Measurements from ENCODE around the gene FNDC11. TPM values are rescaled to one million over a fixed set of nuclear protein-coding genes. Genes with fewer than 3 reads are reported as not detected.

Gene FNDC11
- total RNA-seq, 1 experiment from 2014 or later, result 2.5 TPM

- H3K27me3 Mint-ChIP-seq (ENCODE audit: low read depth), result no peaks in the 10 kb centered on the region
- Histone ChIP-seq H3K14ac (ENCODE audit: insufficient read depth, low read length) (no peak overlapping the region; the same call in 1 of the 2 replicates), H2BK20ac (ENCODE audit: low read depth, low read length, poor library complexity, severe bottlenecking) (no peak overlapping the region), H3K23me2 (ENCODE audit: insufficient read length, low read depth, low read length, poor library complexity, severe bottlenecking) (no peaks in the 10 kb centered on the region), H3K23ac (ENCODE audit: insufficient read length, low read depth, low read length) (no peak overlapping the region), H3K4ac (ENCODE audit: low read depth, low read length) (no peak overlapping the region), H2BK5ac (ENCODE audit: insufficient read length, low read length) (no peak overlapping the region), H3K27me3 (ENCODE audit: insufficient read depth, low read length) (no peaks in the 10 kb centered on the region), H3K4me2 (ENCODE audit: insufficient read depth, insufficient read length, low read length) (no peak overlapping the region), H2BK120ac (ENCODE audit: low read depth, low read length, poor library complexity, severe bottlenecking) (no peak overlapping the region), H4K8ac (replicated peaks; ENCODE audit: insufficient read length, low read depth, low read length) (no peak overlapping the region), H4K20me1 (ENCODE audit: control insufficient read depth, insufficient read depth, insufficient read length) (no peaks in the 10 kb centered on the region), H2BK12ac (ENCODE audit: insufficient read length, low read depth, low read length) (no peak overlapping the region), H3K79me2 (ENCODE audit: insufficient read depth, low read length) (no peaks in the 10 kb centered on the region), H2AFZ (ENCODE audit: low read length) (no peak overlapping the region), H4K5ac (ENCODE audit: insufficient read length, low read depth, low read length) (no peak overlapping the region), H3K27ac (ENCODE audit: insufficient read length, low read depth, low read length) (no peak overlapping the region), H3K79me1 (ENCODE audit: insufficient read depth, low read depth, low read length, poor library complexity, severe bottlenecking) (no peaks in the 10 kb centered on the region), H3K9me3 (ENCODE audit: control insufficient read depth, low read depth, low read length) (no peaks in the 10 kb centered on the region), H3K56ac (ENCODE audit: insufficient read length, low read depth, low read length) (no peak overlapping the region), H2BK15ac (ENCODE audit: low read depth, low read length) (no peak overlapping the region), H3T11ph (ENCODE audit: low read length) (no peak overlapping the region), H3K4me1 (ENCODE audit: insufficient read depth, low read length) (no peaks in the 10 kb centered on the region), H4K91ac (ENCODE audit: insufficient read length, low read depth, low read length) (no peak overlapping the region), H2AK5ac (ENCODE audit: insufficient read length, low read length) (no peak overlapping the region), H3K9ac (ENCODE audit: extremely low read depth, insufficient read length, low read length) (no peak overlapping the region), H3K18ac (ENCODE audit: insufficient read length, low read depth, low read length) (no peak overlapping the region)
- H3K27ac Mint-ChIP-seq, result no peak overlapping the region
- H3K9me3 Mint-ChIP-seq, result no peaks in the 10 kb centered on the region
- H3K36me3 Mint-ChIP-seq (ENCODE audit: insufficient read depth in 1 of 3, low read depth in 3 of 3), result no peaks in the 10 kb centered on the region
- H3K4me1 Mint-ChIP-seq, result peaks cover 5% of the 10 kb centered on the region in 2 experiments; a peak in 3 of 4 replicates
- no CpG with 5 or more reads among the region's 28 CpGs for WGBS (ENCODE audit: extremely low coverage, insufficient read length, low lambda C conversion rate)
- TF ChIP-seq CTCF (conservative IDR thresholded peaks at IDR 0.05), result no peak
- H3K4me3 Mint-ChIP-seq, result no peak overlapping the region
- no peak for DNase-seq
These were observed 12.6 kb upstream of the FNDC11 start for GRCh38 chr20:63541371-63541770.
